Stimulated activated CD8-positive, alpha-beta memory T cell treated with anti-CD3 and anti-CD28 coated beads, Interleukin-2, amount 100 ng/mL, for 48 hours (primary cell): ENCODE measurements around the gene ESRRG.

Source experiments
- DNase-seq, 2 donors: peaks; one replicate each; pipeline ENCODE4 v3.0.0-alpha.2; 2020; ENCODE audit warnings: low read depth in 2 of 2

Gene ESRRG

GRCh38 chr1:216723274-216723780, at the start of gene ESRRG:
Gene ESRRG, minus strand, starts transcription at chr1:216723429. Its CDS starts 130 bp downstream, at chr1:216723299.
- DNase-seq, result no peak

GRCh38 chr1:216771922-216772321, 48.7 kb upstream of the ESRRG start:
- DNase-seq, result no peak

- DNase-seq, result no peak
Measured at GRCh38 chr1:216766633-216767327, 43.6 kb upstream of the ESRRG start.

GRCh38 chr1:216765346-216766300, 42.4 kb upstream of the ESRRG start:
- no peak for DNase-seq

GRCh38 chr1:216758161-216758560, 34.9 kb upstream of the ESRRG start:
- DNase-seq, result no peak

- no peak for DNase-seq
Measured at GRCh38 chr1:216757110-216757509, 33.9 kb upstream of the ESRRG start.

DNA sequence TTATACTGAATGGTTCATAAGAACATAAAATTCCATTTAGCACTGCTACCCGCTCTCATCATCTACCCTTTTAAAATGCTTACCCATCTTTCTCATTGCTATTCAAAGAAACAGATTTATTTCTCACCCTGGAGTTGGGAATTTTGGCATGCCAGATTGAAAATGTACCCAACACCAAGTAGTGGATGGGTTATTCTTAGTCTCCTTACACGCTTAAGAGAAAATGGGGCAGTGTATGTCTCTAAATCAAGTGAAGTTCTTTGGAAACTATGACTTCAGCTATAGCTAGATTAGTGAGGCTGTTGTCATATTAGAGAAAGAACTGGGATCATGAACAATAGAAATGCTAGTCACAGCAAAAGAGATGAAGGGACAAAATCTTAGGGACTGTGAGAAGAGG, 27.7 kb upstream of the ESRRG start:
- no peak for DNase-seq

DNA sequence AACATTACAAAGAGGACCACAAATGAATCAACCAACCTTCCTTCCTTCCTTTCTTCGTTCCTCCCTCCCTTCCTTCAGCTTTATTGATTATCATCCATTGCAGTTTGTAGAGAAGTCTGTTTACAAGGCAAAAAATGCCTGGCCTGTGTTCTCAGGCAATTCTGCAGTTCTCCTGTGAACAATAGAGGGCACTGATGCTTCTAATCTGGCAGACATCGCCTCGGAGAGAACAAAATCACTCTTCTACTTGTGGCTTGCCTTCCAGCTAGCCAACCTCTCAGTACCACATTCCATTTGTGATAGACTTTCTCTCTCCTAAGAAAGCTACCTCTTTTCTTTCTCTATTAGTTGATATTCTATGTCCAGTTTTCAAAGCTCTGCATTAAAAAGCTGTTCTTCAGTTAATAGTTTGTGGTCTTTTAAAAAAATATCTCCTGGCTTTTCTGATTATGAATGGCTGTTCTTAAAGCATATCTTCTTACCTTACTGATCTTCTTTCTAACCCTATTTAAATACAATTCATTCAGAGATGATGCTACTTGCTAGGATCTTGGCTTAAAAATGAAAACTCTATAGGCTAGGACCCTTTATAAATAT, 26.9 kb upstream of the ESRRG start:
- DNase-seq, result no peak

DNA sequence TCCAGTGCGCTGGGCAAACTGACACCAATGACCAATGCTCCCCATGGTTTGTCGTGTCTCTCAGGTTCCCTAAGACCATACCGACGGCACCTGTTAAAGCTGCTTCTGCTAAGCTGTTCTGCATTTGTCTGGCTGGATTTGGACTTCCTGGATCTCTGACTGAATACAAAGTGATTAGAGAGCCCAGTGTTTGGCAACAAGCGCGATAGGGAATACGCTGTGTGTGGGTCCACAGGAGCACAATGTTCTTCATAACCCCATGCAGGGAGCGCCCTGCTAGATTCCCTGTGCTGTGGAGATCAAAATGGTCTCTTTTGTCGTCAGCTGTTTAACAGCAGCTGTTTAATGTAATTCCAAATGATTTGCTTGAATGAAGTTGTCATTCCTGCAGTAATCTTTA, 26.0 kb upstream of the ESRRG start:
- no peak for DNase-seq

DNA sequence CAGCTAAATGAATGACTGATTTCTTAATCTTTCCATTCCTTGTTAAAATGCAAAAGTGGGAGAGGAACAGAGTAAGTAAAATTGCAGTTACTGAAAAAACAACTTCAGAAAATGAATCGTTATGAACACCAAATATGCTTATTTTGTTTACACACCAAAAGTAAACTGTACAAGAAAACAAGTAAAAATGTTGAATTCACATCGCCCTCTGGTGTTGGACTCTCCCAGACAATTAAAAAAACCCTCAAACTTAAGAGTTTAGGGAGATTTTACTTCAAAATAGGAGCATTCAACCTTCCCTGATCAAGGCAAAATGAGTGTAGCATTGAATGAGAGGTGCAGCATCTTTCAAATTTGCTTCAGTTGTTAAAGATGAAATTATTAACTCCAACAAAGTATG, 19.4 kb upstream of the ESRRG start:
- DNase-seq, result no peak

DNA sequence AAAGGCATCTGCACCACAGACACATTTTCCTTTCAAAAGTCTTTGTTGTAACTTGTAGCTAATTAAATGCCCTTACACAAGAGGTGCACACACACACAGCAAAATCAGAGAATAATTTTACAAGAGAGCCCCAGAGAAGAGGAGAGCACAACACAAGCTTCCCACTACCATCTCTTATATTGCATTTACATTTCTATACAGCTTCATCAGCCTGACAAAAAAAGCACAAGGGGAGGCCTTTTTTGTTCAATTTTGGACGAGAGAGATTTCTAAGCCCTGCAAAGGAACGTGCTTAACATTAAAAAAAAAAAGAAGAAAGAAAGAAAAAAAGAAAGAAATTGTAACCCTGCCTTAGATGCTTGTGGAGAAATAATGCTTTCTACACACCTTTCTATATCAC, 17.1 kb upstream of the ESRRG start:
- no peak for DNase-seq

- no peak for DNase-seq
Measured at GRCh38 chr1:216739793-216740192, 16.6 kb upstream of the ESRRG start.

DNA sequence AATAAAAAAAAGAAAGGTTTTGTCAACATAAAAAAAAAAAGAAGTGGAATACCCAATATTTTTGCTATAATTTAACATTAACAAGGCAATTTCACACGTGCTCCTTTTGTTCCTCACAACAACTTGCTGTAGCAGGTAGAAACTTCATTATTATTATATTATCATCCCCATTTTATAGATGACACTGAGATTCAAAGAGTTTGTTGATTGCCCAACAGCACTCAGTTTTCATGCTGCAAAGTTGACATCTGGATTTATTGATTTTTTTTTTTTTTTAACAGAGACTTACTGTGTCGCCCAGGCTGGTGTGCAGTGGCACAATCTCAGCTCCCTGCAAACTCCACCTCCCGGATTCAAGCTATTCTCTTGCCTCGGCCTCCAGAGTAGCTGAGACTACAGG, 8.9 kb upstream of the ESRRG start:
- DNase-seq, result no peak

- no peak for DNase-seq
Measured at GRCh38 chr1:216731562-216731961, 8.3 kb upstream of the ESRRG start.

- no peak for DNase-seq
Measured at GRCh38 chr1:216726435-216726834, 3.2 kb upstream of the ESRRG start.

DNA sequence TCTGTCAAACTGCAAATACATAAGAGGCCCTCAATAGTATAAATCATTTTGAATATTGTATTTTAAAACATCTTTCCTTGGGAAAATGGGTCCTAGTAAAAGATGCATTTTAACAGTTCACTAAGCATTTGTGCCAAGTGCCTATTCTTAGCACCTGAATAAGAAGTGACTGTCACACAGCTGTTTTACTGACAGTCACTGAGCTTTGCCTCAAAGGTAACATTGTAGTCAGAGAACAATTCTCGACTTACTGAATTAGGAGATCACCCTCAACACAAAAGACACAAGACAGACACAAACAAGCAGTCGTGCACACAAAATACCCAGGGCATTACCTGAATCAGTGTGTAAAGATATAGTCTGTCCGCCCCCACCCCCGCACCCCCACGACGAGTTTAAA, 408 bp downstream of the ESRRG start:
- DNase-seq, result no peak

DNA sequence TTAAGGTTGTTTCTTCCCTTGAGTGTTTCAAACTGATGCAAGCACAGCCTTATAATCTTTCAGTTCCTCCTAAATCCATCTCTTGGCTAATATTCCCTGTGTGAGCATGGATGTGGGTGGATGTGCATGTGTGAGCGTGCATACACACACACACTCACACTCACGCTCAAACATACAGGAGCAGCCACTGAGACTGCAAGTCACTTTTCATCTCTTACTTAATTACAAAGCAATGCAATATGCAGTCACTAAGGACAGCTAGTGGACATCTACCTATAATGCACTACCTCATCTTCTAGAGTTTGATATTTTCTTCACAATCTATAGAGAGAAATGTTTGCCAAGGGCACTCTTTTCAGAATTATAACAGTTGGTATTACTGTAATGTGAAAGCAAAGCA, 1.4 kb downstream of the ESRRG start:
- DNase-seq, result no peak

DNA sequence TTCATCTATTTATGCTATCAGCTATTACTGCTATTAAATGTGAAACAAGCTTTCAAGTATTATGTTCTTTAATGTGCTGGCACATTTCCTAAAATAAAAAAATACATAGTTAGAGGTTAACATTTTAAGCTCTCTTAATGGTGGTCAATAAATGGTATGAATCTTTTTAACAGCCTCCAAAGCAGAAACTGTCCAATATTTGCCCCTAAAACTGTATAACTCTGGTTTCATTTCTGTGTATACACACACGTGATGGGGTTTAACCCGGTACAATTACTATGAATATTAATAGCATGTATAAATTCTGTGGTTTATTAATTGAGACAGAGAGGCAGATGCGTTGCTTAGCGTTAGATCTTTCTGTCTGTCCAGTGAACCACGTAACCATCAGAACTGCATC, 2.2 kb downstream of the ESRRG start:
- no peak for DNase-seq

- DNase-seq, result no peak
Measured at GRCh38 chr1:216711712-216712111, 11.5 kb downstream of the ESRRG start.

GRCh38 chr1:216710598-216711333, 12.5 kb downstream of the ESRRG start:
- DNase-seq, result no peak

DNA sequence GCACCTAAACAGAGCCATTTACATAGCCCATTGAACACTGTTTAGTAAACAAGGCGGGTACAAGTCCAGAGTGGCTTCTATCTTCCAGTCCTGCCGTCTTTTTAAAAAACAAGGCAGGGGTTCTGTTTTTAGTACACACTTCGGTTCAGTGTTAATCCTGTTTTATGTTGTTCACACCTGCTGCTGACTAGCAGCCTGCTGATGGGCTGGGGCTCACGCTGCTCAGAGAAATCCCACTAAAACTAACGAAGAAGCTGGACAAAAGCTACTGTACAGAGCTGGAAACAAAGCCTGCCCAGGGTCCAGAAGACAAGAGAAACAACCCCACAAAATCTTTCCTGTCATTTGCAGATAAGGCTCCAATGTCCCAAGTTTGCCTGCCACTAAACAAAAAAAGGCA, 13.2 kb downstream of the ESRRG start:
- no peak for DNase-seq

DNA sequence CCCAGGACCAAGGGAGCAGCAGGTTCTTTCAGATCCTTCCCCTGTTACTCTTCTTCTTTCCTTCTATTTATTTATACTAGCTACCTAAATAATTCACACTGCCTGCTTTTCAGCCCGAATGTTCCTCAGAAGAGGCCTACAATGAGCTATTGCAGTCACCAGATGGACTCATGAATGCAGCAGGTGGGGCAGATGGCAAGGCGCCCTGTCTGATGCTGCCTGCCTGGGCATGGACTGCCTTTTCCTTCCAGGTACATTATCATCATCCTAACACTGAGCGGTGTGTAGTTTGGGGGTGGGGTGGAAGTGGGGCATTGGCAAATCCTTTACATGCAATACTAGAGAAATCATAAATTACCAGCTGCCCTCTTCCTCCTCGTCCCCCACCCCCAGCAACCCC, 17.6 kb downstream of the ESRRG start:
- no peak for DNase-seq
